ENCODE results near the gene TUBE1.

TUBE1 gene

DNA sequence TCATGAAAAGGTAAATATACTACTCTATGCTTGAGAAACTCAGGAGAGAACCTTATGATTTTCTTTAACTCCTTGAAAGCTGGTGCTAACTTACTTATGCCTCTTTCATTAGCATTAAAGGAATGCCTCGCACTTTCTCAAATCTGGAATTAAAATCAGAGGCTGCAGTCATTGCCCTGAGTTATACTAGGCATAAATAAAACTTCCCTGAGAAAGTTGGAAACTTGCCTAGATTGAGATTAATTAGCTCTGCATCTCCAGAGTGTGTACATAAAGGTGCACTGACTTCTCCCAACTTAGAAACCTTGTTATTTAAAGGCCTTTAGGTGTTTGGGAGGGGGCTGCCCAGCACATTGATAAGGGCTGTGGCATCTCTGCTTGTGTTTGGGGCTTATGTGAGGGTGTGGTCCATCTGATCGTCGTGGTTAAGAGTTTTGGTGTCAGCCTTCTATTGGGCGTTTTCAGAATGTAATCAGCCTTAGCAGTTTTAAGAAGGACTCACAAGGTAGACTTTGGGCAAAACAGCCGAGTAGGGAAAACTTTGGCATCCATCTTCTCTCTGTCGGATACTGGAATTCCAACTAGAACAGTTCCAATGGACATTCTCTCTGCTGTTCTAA, 65.5 kb downstream of the TUBE1 start:
- H3K4me1 Mint-ChIP-seq (ENCODE audit: low read depth), result peaks cover 37% of the 10 kb centered on the region
- no peak for DNase-seq (ENCODE audit: low spot score)

More for the DNA sequence above, 65.5 kb downstream of the TUBE1 start:
- H3K27me3 Mint-ChIP-seq (ENCODE audit: low read depth), result no peaks in the 10 kb centered on the region
- H3K27ac Mint-ChIP-seq, result peak overlapping the region; percentile 59
- H3K4me3 Mint-ChIP-seq, result peak overlapping the region; percentile 39
- H3K9me3 Mint-ChIP-seq, result peaks cover 18% of the 10 kb centered on the region
- peaks cover 14% of the 10 kb centered on the region for H3K36me3 Mint-ChIP-seq (ENCODE audit: low read depth)

Data from T-helper 2 cell treated with Interferon-gamma antibody and Interleukin-4, amounts not matched to agents 5 μg/mL and 100 μg/mL, for 36 hours (primary cell).